HG02623 (cell line): Measurements from ENCODE around the gene ZNF548.

Experiments used
- ATAC-seq: cut with Tn5 transposase; IDR thresholded peaks from one replicate; pipeline ENCODE4 v1.9.1; 2021; ENCODE audit warnings: moderate library complexity; ENCODE audit not compliant: unreplicated experiment

The ZNF548 gene

DNA sequence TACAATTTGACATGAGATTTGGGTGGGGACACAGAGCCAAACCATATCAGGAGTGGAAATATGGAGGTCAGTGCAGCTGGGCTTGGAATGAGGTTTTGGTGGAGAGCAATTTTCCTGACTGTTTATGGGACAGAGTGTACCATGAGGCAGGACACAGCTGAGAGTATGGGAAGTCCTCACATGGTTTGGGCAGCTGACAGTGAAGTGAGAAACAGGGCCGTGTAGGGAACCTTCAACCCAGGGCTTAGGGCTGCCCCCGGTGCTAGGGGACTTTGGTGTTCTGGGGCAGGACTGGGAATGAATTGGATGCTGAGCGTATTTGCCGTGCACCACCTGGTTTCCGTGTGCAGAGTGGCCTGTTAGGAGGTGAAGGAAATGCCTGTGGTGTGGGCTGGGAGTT lies 6.1 kb downstream of the ZNF548 start:
- no peak for ATAC-seq

DNA sequence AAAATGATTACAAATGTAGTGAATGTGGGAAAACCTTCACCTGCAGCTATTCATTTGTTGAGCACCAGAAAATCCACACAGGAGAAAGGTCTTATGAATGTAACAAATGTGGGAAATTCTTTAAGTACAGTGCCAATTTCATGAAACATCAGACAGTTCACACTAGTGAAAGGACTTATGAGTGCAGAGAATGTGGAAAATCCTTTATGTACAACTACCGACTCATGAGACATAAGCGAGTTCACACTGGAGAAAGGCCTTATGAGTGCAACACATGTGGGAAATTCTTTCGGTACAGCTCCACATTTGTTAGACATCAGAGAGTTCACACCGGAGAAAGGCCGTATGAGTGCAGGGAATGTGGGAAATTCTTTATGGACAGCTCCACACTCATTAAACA lies 9.2 kb downstream of the ZNF548 start:
- ATAC-seq: no peak

DNA sequence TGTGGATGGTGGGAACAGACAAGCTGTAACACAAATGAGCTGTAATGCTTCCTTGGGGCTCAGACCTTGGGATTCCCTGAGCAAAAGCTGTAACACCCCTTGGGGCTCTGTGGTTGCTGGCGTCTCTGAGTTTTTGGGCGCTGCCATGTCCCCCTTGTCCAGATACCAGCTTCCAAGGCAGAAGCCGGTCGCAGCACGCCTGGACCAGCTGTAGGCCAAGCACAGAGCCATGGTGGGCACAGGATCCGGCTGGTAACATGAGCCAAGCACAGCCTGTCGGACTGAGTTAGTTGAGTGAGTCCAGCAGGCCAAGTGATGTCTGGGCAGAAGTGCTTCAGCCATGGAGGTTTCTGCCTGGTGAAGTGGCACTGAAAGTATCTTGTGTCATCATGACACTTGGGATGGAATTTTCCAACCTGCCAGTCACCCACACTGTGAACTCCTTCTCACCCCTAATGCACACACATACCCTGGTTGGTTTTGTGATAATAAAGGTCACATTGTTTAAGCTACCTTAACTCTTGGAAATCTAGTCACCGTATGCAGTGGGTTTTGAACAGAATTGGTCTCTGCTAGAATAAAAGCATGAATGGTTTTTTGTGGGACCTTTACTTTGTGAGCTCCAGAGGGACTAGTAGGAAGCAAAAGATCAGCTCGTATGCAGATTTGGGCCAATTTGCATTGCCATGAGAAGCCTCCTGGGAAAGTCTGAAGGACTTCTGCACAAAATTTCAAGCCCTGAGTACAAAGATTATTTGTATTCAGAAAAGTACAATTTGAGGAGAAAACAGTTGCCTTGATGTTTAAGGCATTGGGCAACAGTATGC lies 14.3 kb downstream of the ZNF548 start:
- no peak for ATAC-seq

DNA sequence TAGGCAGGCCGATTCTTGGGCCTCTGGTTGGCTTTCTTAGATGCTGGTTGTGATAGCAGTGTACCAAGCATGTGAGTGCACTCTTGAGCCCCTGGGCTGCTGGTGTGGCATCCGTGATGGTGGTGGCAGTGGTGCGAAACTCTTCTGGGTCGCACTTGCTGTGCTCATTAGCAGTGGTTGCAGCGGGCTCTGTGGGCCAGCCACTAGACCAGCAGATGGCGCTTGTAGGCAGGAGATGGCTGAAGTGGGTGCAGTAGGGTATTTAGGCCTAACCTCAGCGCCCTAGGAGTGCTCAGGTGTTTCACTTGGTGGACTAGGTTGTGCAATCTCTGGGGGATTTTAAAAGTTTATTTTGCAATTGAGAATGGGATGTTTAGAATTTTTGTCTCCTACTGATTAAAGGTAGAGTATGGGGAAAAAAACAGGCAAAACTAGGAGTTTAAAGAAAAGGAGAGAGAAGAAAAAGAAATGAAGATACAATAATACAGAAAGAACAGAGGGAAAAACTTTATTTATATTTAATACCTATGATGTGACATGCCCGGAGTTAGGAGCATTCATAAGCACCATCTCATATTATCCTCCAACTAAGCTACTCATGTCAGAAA lies 17.0 kb downstream of the ZNF548 start:
- ATAC-seq: no peak

DNA sequence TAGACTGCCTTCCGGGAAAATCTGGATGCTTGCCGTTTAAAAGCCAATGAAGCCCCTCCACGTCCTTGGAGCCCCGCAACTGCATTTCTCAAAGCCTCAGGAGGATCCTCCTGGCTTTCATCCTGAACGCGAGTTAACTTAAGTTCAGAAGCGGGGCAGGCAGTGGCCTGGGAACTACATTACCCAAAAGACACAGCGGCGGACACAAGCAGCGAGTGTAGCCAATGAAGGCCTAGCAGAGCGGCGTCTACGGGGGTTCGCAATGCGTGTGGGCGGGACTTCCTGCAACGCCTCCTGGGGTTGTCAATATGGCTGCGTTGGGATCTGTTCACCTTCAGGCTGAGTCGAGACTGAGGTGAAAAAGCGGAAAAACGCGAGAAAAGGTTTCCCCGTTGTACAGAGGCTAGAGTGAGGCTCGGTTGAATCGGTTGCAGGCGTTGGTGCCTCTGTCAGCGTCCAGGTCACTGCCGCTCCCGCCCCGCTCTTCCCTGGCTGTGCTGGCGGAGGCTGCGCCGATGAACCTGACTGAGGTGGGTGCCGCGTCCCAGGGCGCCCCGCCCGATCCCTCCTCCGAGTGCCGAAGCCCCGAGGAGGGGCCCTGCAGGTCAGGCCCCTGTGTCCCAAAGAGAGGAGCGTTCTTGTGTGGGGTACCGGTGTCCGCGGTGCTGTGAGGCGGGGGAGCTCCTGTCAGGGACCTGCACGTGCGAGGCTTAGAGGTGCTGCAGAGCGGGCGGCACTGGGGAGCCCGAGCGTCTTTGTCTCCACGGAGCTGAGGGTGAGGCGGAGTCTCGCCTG lies 21.4 kb downstream of the ZNF548 start, which contains the start of gene ZNF17:
Gene ZNF17, plus strand, starts transcription at position 285 of the 795 bp plus-strand sequence. CDS start 2,455 bp downstream, outside the sequence.
- ATAC-seq: peak; percentile 97

DNA sequence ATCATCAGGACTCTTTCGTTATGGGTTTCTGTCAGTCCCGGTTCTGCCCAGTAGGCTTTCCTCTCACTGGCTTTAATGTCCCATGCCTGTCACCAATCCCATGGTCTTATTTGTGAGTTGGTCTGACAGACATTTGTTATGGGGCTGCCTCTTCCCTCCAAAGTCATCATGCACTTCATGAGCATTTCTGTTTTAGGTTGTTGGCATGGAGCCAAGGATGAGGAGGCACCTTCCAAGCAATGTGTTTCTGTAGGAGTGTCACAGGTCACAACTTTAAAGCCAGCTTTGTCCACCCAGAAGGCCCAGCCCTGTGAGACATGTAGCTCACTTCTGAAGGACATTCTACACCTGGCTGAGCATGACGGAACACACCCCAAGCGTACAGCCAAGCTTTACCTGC lies 29.8 kb downstream of the ZNF548 start:
- ATAC-seq: no peak

DNA sequence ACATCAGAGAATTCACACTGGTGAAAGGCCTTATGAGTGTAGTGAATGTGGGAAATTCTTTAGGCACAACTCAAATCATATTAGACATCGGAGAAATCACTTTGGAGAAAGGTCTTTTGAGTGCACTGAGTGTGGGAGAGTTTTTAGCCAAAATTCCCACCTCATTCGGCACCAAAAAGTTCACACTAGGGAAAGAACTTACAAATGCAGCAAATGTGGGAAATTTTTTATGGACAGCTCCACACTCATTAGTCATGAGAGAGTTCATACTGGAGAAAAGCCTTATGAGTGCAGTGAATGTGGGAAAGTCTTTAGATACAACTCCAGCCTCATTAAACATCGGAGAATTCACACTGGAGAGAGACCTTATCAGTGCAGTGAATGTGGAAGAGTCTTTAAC lies 31.4 kb downstream of the ZNF548 start:
- no peak for ATAC-seq

DNA sequence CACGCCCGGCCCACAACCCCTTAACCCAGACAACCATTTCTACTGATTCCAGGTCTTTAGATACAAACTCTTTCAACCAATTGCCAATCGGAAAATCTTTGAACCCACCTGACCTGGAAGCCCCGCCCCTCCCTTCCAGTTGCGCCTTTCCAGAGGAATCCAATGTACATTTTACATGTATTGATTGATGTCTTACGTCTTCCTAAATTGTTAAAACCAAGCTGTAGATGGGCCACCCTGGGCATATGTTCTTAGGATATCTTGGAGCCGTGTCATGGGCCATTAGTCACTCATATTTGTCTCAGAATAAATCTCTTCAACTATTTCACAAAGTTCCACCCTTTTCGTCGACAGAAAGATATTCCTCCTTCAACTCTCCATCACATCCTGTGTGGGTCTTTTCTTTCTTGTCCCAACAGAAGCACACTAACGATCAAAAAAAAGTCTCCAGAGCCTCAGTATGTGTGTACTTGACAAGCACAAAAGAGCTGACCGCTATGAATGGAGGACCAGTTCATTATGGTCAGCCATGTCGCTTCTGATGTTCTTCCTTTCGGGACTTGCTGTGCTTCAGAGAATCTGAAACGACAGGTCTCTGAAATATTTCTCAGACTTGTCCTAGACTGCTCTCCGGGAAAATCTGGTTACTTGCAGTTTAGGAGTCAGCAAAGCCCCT lies 44.9 kb downstream of the ZNF548 start:
- ATAC-seq: no peak

DNA sequence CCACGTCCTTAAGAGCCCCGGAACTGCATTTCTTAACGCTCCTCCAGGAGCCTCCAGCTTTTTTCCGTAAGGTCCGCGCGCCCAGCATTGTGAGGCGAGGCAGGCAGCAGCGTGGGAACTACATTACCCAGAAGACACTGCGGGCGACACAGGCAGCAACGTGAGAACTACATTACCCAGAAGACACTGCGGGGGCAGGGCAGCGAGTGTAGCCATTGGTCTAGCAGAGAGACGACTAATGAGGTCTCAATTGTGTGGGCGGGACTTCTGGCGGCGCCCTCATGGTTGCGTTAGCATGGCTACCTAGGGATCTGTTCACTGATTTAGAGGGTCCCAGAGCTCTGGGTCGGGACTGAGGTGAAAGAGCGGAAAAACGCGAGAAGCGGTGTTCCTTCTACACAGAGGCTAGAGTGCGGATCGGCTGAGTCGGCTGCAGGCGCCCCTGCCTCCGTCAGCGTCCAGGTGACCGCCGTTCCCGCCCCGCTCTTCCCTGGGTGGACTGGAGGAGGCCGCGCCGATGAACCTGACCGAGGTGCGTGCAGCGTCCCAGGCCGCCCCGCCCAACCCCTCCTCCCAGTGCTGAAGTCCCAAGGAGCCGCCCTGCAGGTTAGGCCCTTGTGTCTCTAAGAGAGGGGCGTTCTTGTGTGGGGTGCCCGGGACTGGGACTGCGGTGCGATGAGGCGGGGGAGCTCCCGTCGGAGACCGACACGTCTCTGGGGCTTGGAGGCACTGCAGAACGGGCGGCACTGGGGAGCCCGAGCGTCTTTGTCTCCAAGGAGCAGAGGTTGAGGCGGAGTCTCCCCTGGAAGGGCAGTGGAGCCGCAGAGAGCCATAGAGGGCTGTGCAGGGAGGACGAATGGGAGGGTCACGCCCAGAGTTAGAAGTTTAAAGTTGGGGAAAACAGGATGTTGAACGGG lies 45.7 kb downstream of the ZNF548 start, which contains the start of gene ZNF749:
Gene ZNF749, plus strand, starts transcription at position 264 of the 917 bp plus-strand sequence. Its CDS starts 254 bp downstream, at position 518.
- peak; percentile 95 for ATAC-seq

DNA sequence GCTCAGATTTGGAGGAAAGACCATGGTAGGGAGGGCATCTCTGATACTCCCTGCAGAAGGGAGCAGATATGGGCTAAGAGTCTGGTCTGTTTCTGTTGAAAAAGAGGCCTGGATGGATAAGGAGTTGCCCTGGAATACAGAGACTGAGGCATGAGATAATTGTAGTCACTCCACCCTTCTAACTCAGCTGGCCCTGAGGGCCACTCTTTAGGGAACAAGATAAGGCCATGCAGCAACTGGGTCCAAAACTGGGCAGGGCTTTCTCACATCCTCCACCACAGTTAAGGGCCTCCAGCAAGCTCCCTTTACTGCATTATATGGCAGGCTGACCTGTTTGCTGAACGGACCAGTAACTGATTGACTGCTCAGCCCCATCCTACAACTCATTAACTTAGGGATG lies 46.8 kb downstream of the ZNF548 start:
- ATAC-seq: no peak

DNA sequence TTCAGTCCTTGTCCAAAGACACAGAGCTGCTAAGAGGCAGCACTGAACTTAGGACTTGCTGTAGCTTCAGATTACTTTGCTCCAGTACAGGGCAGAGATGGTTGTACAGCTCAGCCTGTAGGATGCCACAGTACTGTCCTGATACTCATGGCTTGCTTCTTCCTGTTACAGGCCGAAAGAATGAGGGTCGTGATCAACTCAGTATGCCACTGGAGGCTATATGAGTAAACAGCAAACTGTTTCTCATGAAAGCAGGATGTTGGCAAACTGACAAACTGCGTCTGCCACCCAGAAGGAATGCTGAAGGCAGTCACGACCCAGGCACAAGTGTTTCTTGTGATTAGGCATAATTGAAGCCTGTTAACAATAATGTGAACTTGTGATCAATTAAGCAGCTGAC lies 48.3 kb downstream of the ZNF548 start:
- no peak for ATAC-seq

DNA sequence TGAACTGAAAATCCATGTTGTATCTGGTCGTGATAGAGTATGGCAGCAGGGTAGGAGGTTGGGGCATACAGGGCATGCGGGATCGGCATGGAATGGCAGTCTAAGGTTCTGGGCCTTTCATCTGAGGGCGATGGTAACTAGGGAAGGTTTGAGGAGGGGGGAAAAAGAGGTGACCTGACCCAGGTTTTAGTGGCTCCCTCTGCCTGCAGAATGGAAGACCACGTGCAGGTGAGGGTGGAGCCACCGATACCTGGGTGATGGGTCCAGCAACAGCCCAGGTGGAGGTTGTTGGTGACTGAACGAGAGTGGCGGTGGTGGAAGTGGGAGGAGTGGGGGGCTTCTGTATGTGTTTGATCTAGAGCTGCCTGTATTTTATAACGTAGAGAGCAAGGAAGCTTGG lies 49.3 kb downstream of the ZNF548 start:
- ATAC-seq: no peak

DNA sequence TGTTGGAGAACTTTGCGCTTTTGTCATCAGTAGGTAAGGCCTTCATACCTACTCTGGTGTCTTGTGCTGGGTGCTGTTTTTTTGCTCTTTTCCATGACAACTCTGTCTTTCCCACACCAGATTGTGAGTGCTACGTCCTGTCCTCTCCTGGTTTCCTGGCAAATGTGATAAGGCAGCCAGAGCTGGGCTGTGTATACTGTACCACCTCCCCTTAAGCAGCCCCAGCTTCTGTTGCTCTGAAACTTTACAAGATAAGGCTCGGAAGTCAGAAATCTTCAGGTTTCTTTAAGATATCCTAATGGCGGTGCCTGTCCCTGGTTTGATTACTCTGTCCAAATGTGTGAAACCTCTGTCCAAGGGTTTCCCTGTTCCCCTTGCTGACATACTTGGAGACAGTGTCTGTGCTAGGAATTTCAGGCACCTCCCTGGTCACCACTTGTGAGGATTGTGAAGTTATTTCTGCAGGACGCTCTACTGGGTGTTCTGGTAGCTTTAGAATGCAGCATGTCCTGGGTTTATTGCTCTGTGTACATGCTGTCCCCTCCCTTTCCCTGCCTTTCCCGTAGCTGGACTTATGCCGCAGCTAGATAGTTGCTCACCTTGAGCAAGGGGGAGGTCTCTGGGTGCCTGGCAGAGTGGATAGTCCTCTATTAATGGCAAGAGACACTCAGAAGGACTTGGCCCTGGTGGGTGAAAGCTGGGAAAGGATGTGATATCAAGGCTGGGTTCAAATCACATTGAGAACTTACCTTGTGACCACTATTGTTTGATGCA lies 52.5 kb downstream of the ZNF548 start:
- no peak for ATAC-seq

DNA sequence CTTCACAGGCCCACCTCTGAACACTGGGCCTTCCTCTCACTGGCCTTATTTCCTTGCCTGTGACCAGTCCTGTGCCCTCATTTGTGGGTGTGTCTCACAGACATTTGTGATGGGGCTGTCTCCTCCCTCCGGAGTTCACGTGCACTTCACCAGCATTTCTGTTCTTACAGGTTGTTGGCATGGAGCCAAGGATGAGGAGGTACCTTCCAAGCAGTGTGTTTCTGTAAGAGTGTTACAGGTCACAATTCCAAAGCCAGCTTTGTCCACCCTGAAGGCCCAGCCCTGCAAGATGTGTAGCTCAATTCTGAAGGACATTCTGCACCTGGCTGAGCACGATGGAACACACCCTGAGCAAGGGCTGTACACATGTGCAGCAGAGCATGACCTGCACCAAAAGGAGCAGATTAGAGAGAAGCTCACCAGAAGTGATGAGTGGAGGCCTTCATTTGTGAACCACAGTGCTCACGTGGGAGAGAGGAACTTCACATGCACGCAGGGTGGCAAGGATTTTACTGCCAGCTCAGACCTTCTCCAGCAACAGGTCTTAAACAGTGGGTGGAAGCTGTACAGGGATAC lies 53.6 kb downstream of the ZNF548 start:
- ATAC-seq: no peak

DNA sequence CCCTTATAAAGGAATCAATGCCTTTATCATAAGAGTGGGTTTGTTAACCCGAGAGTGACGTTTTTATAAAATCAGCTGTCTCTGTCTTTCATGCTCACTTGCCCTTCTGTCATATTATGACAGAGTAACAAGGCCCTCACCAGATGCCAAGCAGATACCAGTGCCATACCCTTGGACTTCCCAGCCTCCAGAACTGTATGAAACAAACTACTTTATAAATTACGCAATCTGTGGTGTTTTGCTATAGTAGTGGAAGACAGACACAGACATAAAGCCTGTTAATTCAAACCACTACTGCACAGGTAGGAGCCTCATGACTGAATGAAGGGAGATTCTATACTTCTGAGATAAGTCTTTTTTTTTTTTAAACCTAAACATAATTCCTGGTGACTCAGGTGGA lies 62.7 kb downstream of the ZNF548 start:
- ATAC-seq: no peak
